ENCODE measurements around the gene PPM1N.
"Not testable (repeated sequence)": the region's sequence is repeated elsewhere in the genome, so short reads cannot be mapped to it uniquely, and the experiment has no call there.

Gene PPM1N

GRCh38 chr19:45506246-45506988, 8.2 kb downstream of the PPM1N start:
- DNase-seq (ENCODE audit: low read depth): no peak
- TF ChIP-seq CTCF (IDR thresholded peaks at IDR 0.05; ENCODE audit: control insufficient read depth, extremely low read depth, insufficient read depth): peak; percentile 58
- H3K4me3 ChIP-seq (ENCODE audit: low read depth, low read length): peak overlapping the region; percentile 91

- no peak for DNase-seq (ENCODE audit: low read depth)
- peak within 1 kb of the TSS; percentile 91 for H3K4me3 ChIP-seq (ENCODE audit: low read depth, low read length)
- no peak for TF ChIP-seq CTCF (IDR thresholded peaks at IDR 0.05; ENCODE audit: control insufficient read depth, extremely low read depth, insufficient read depth)
Measured at GRCh38 chr19:45506989-45507871, 9.0 kb downstream of the PPM1N start, which contains the start of gene VASP. VASP (plus strand) TSS chr19:45507479; CDS start chr19:45507772, 293 bp downstream.

DNA sequence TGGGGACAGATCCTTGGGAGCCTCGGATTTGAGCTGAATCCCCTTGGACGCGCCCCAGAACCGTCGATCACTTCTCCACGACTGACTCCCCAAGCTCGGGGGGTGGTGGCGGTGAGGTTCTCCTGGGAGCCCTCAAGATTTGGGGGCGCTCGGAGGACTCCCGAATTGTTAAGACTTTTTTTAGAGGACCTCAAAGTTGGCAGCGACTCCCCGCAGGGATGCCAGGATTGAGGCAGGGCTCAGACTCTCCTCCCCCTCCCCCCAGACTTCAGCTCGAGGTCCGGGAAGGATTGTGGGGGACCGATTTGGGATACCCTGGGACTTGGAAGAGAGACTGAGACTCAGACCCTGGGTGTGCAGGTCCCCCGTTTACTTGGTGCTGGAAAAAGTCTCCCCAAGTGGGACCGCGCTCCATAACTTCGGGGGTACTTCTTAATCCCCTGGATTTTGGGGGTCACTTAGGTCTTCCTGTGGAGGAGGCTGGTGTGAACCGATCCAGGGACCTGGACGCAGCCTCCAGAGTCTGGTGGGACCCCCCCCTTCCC, 9.7 kb downstream of the PPM1N start:
- peak overlapping the region; percentile 91 for H3K4me3 ChIP-seq (ENCODE audit: low read depth, low read length)
- no peak for DNase-seq (ENCODE audit: low read depth)
- no peak for TF ChIP-seq CTCF (IDR thresholded peaks at IDR 0.05; ENCODE audit: control insufficient read depth, extremely low read depth, insufficient read depth)

DNA sequence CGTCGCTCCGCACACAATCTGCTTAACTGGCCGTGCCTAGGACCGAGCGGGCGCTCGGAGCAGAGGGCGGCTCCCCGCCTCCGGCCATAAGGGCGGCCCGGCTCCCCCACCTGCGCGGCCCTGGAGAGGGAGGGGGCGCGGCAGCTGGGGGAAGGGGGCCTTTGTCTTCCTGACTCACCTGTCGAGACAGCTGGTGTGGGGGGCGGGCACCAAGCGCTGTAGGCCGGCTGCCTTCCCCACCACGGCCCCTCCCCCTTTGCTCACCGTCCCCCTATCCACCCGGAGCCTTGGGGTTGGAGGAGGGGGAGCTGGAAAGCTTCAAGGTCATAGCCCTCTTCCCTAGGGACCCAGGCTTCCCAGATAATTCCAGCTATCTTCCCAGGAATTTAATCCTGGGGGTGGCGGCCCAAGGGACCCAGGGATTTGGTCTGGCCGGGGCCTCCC, 10.2 kb downstream of the PPM1N start:
- TF ChIP-seq CTCF (IDR thresholded peaks at IDR 0.05; ENCODE audit: control insufficient read depth, extremely low read depth, insufficient read depth): no peak
- no peak for DNase-seq (ENCODE audit: low read depth)
- peak overlapping the region; percentile 91 for H3K4me3 ChIP-seq (ENCODE audit: low read depth, low read length)

- no peak for TF ChIP-seq CTCF (IDR thresholded peaks at IDR 0.05; ENCODE audit: control insufficient read depth, extremely low read depth, insufficient read depth)
- no peak for DNase-seq (ENCODE audit: low read depth)
- peak overlapping the region; percentile 91 for H3K4me3 ChIP-seq (ENCODE audit: low read depth, low read length)
Measured at GRCh38 chr19:45508861-45509691, 10.8 kb downstream of the PPM1N start.

DNA sequence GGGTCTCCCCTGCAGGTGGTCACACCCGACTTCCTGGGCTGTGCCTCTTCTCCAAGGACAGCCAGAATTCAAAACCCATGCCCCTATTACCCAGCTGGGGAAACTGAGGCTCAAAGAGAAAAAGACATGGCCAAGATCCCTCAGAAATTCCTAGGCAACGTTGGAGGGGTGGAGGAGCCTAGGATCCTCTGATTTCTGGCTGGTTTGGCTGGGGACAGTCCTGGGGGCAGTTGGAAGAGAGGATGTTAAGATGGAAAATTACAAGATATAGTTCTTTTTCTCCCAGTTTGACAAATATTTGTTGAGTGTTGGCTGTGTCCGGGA, 11.4 kb downstream of the PPM1N start:
- DNase-seq (ENCODE audit: low read depth): no peak
- peak overlapping the region; percentile 91 for H3K4me3 ChIP-seq (ENCODE audit: low read depth, low read length)
- TF ChIP-seq CTCF (IDR thresholded peaks at IDR 0.05; ENCODE audit: control insufficient read depth, extremely low read depth, insufficient read depth): no peak

GRCh38 chr19:45510352-45510751, 12.1 kb downstream of the PPM1N start:
- H3K4me3 ChIP-seq (ENCODE audit: low read depth, low read length); DNase-seq (ENCODE audit: low read depth): not testable (repeated sequence)
